BLaER1 treated with 17β-estradiol and CSF1 and Interleukin-3, amounts not matched to agents 10 nM and 100 nM (cell line): Measurements from ENCODE around the gene FOXN3.

Experiments used
- H3K27ac ChIP-seq, 11 experiments: shearing (Covaris generic); formaldehyde crosslinking; 2 replicates each; pipeline ENCODE4 v1.8.1; 2022
- H3K27me3 ChIP-seq, 11 experiments: shearing (Covaris generic); formaldehyde crosslinking; 2 replicates each; pipeline ENCODE4 v1.8.1; 2022
- H3K36me3 ChIP-seq, 11 experiments: shearing (Covaris generic); formaldehyde crosslinking; 2 replicates each; pipeline ENCODE4 v1.8.1; 2022
- H3K4me1 ChIP-seq, 10 experiments: shearing (Covaris generic); formaldehyde crosslinking; 2 replicates each; pipeline ENCODE4 v1.8.1; 2022
- H3K4me2 ChIP-seq, 11 experiments: shearing (Covaris generic); formaldehyde crosslinking; 2 replicates each; pipeline ENCODE4 v1.8.1; 2022
- H3K4me3 ChIP-seq, 10 experiments: shearing (Covaris generic); formaldehyde crosslinking; 2 replicates each; pipeline ENCODE4 v1.8.1; 2022
- H3K9ac ChIP-seq, 11 experiments: shearing (Covaris generic); formaldehyde crosslinking; 2 replicates each; pipeline ENCODE4 v1.8.1; 2022
- H3K9me3 ChIP-seq, 11 experiments: shearing (Covaris generic); formaldehyde crosslinking; replicated peaks in 1 of 11; 2 replicates each; pipeline ENCODE4 v1.8.1; 2022
- H4K20me1 ChIP-seq, 11 experiments: shearing (Covaris generic); formaldehyde crosslinking; 2 replicates each; pipeline ENCODE4 v1.8.1; 2022
- Cebpa-rat ChIP-seq, 11 experiments: shearing (Covaris generic); IDR thresholded peaks; 2 replicates each; pipeline ENCODE4 v1.8.1; 2022

Gene FOXN3, protein sequence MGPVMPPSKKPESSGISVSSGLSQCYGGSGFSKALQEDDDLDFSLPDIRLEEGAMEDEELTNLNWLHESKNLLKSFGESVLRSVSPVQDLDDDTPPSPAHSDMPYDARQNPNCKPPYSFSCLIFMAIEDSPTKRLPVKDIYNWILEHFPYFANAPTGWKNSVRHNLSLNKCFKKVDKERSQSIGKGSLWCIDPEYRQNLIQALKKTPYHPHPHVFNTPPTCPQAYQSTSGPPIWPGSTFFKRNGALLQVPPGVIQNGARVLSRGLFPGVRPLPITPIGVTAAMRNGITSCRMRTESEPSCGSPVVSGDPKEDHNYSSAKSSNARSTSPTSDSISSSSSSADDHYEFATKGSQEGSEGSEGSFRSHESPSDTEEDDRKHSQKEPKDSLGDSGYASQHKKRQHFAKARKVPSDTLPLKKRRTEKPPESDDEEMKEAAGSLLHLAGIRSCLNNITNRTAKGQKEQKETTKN

DNA sequence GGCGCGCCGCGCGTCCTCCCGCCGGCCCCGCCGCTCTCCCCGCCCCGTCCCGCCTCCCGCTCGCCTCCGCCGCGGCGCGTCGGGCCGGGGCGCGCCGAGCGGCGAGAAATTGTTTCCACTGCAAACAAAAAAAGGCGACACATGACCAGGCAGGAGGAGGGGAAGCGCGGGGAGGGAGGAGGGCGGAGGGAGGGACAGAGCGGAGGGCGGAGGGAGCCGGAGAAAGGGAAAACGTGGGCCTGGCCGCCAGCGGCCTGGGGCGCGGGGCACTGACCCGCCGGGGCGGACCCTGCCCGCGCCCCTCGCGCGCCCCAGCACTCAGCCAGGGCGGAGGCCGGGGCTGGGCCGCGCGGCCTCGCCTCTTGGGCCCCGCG lies at the start of gene FOXN3:
TSS of gene FOXN3 (minus strand) at position 143 of the 374 bp plus-strand sequence. CDS start 4,757 bp downstream, outside the sequence.
- Histone ChIP-seq H3K36me3 (peaks cover 6 to 27% (median 15%) of the 10 kb centered on the region in 11 experiments), H3K27me3 (no peaks in the 10 kb centered on the region), H4K20me1 (peaks cover 0 to 11% (median 0%) of the 10 kb centered on the region in 11 experiments; a peak in 7 of 22 replicates), H3K9ac (peak within 1 kb of the TSS; percentile 92 to 99 (median 95)), H3K27ac (peak within 1 kb of the TSS; percentile 89 to 98 (median 93)), H3K4me2 (peak within 1 kb of the TSS; percentile 88 to 98 (median 93)), H3K9me3 (peaks cover 0 to 6% (median 4%) of the 10 kb centered on the region in 11 experiments; a peak in 9 of 22 replicates), H3K4me3 (peak within 1 kb of the TSS; percentile 86 to 100 (median 97)), H3K4me1 (peaks cover 29 to 42% (median 39%) of the 10 kb centered on the region in 10 experiments)
- no peak for TF ChIP-seq Cebpa-rat (IDR thresholded peaks at IDR 0.05)

DNA sequence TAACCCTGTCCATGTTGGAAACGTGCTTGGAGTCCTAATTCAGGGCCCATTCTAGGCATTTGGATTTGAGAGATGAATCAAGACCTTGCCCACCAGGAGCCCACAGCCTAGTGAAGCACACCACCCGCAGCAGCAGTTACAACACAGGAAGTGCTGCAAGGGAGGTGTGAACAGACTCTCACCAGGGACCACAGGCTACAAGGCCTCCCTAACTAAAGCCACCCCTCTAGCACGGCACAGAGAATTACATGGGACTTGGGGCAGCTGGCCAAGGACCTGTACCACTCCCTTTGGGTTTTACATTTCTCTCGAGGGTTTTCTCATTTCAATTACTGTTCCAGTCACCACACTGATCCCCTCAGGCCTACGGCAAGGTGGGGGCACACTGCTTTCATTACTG lies 49.5 kb upstream of the FOXN3 start:
- TF ChIP-seq Cebpa-rat (IDR thresholded peaks at IDR 0.05), result no peak
- H3K27ac ChIP-seq, result peak overlapping the region in 8 of 11 experiments; percentile 10 to 55 (median 44); a peak in 14 of 22 replicates
- peaks cover 7 to 52% (median 25%) of the 10 kb centered on the region in 11 experiments; a peak in 19 of 22 replicates for H3K36me3 ChIP-seq
- peaks cover 26 to 44% (median 35%) of the 10 kb centered on the region in 11 experiments for H3K9me3 ChIP-seq
- H3K4me2 ChIP-seq, result peak overlapping the region; percentile 15 to 67 (median 51); a peak in 20 of 22 replicates
- no peak overlapping the region for H3K4me3 ChIP-seq
- H3K4me1 ChIP-seq, result peaks cover 33 to 70% (median 45%) of the 10 kb centered on the region in 10 experiments
- H4K20me1 ChIP-seq, result no peaks in the 10 kb centered on the region
- peak overlapping the region in 1 of 11 experiments; percentile 22; a peak in 1 of 22 replicates for H3K9ac ChIP-seq
- no peaks in the 10 kb centered on the region for H3K27me3 ChIP-seq

GRCh38 chr14:89465876-89466275 lies 48.8 kb upstream of the FOXN3 start:
- peaks cover 7 to 46% (median 21%) of the 10 kb centered on the region in 11 experiments; a peak in 19 of 22 replicates for H3K36me3 ChIP-seq
- H3K9me3 ChIP-seq, result peaks cover 26 to 44% (median 35%) of the 10 kb centered on the region in 11 experiments
- H3K27ac ChIP-seq, result peak overlapping the region in 5 of 11 experiments; percentile 10 to 52 (median 44); a peak in 3 of 22 replicates
- TF ChIP-seq Cebpa-rat (IDR thresholded peaks at IDR 0.05), result no peak
- no peaks in the 10 kb centered on the region for H4K20me1 ChIP-seq
- H3K27me3 ChIP-seq, result no peaks in the 10 kb centered on the region
- H3K4me1 ChIP-seq, result peaks cover 27 to 64% (median 40%) of the 10 kb centered on the region in 10 experiments
- H3K4me2 ChIP-seq, result peak overlapping the region in 5 of 11 experiments; percentile 27 to 67 (median 55); a peak in 7 of 22 replicates
- no peak overlapping the region for H3K9ac ChIP-seq
- no peak overlapping the region for H3K4me3 ChIP-seq

GRCh38 chr14:89461256-89461655 lies 44.2 kb upstream of the FOXN3 start:
- TF ChIP-seq Cebpa-rat (IDR thresholded peaks at IDR 0.05), result no peak
- H3K4me1 ChIP-seq, result peaks cover 2 to 48% (median 16%) of the 10 kb centered on the region in 10 experiments
- no peak overlapping the region for H3K9ac ChIP-seq
- peaks cover 11 to 44% (median 19%) of the 10 kb centered on the region in 11 experiments; a peak in 20 of 22 replicates for H3K36me3 ChIP-seq
- H3K4me3 ChIP-seq, result no peak overlapping the region
- peaks cover 23 to 35% (median 30%) of the 10 kb centered on the region in 11 experiments for H3K9me3 ChIP-seq
- H3K27me3 ChIP-seq, result no peaks in the 10 kb centered on the region
- no peak overlapping the region for H3K4me2 ChIP-seq
- H3K27ac ChIP-seq, result no peak overlapping the region
- H4K20me1 ChIP-seq, result no peaks in the 10 kb centered on the region

GRCh38 chr14:89458713-89459420 lies 41.8 kb upstream of the FOXN3 start:
- 0 out of 22 replicates have a peak overlapping the region, but pooled peaks of 1 of the 11 experiments have one; percentile 23 for H3K27ac ChIP-seq
- H4K20me1 ChIP-seq, result no peaks in the 10 kb centered on the region
- peaks cover 5 to 56% (median 18%) of the 10 kb centered on the region in 10 experiments; a peak in 16 of 20 replicates for H3K4me1 ChIP-seq
- no peak overlapping the region; a peak in 1 of 22 replicates for H3K9ac ChIP-seq
- no peaks in the 10 kb centered on the region for H3K27me3 ChIP-seq
- no peak overlapping the region for H3K4me3 ChIP-seq
- peak overlapping the region in 5 of 11 experiments; percentile 13 to 40 (median 27); a peak in 5 of 22 replicates for H3K4me2 ChIP-seq
- H3K36me3 ChIP-seq, result peaks cover 0 to 22% (median 5%) of the 10 kb centered on the region in 11 experiments; a peak in 12 of 22 replicates
- H3K9me3 ChIP-seq, result peaks cover 0 to 11% (median 7%) of the 10 kb centered on the region in 11 experiments; a peak in 19 of 22 replicates
- no peak for TF ChIP-seq Cebpa-rat (IDR thresholded peaks at IDR 0.05)

- Histone ChIP-seq H3K27ac (no peak overlapping the region), H3K36me3 (peaks cover 0 to 26% (median 5%) of the 10 kb centered on the region in 11 experiments; a peak in 9 of 22 replicates), H4K20me1 (no peaks in the 10 kb centered on the region), H3K27me3 (no peaks in the 10 kb centered on the region), H3K4me1 (peaks cover 16 to 57% (median 20%) of the 10 kb centered on the region in 10 experiments), H3K4me3 (no peak overlapping the region), H3K9me3 (no peaks in the 10 kb centered on the region; a peak in 2 of 22 replicates), H3K4me2 (no peak overlapping the region), H3K9ac (no peak overlapping the region)
- no peak for TF ChIP-seq Cebpa-rat (IDR thresholded peaks at IDR 0.05)
Observed at GRCh38 chr14:89457007-89457406, 40.0 kb upstream of the FOXN3 start.

GRCh38 chr14:89455412-89455811 lies 38.4 kb upstream of the FOXN3 start:
- Histone ChIP-seq H3K4me2 (no peak overlapping the region; a peak in 2 of 22 replicates), H4K20me1 (no peaks in the 10 kb centered on the region), H3K4me3 (no peak overlapping the region), H3K9me3 (peaks cover 0 to 4% (median 0%) of the 10 kb centered on the region in 11 experiments; a peak in 3 of 22 replicates), H3K27me3 (no peaks in the 10 kb centered on the region), H3K4me1 (peaks cover 16 to 71% (median 34%) of the 10 kb centered on the region in 10 experiments), H3K36me3 (peaks cover 0 to 21% (median 5%) of the 10 kb centered on the region in 11 experiments; a peak in 9 of 22 replicates), H3K9ac (no peak overlapping the region), H3K27ac (no peak overlapping the region)
- TF ChIP-seq Cebpa-rat (IDR thresholded peaks at IDR 0.05), result no peak

DNA sequence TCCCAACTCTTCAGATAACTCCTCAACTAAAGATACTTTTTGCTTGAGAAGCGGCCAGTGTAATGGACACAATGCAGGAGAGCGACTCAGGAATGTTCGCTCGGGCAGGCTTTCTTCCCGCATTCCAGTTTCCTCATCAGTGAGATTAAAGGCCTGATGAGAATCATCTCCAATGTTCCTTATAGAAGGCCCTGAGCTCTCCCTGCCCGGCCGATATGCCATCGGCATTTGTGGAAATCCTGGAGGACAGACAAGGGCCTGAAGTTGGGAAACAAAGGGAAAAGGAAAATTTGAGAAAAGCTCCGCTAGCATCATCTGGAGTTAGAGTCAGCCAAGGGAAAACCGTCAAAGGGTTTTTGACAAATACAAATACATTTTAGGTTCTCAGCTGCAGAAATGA lies 38.0 kb upstream of the FOXN3 start:
- H3K27ac ChIP-seq, result no peak overlapping the region
- peaks cover 0 to 21% (median 3%) of the 10 kb centered on the region in 11 experiments; a peak in 8 of 22 replicates for H3K36me3 ChIP-seq
- no peak for TF ChIP-seq Cebpa-rat (IDR thresholded peaks at IDR 0.05)
- H3K4me3 ChIP-seq, result no peak overlapping the region
- H3K4me1 ChIP-seq, result peaks cover 15 to 74% (median 38%) of the 10 kb centered on the region in 10 experiments
- H3K9ac ChIP-seq, result no peak overlapping the region
- peaks cover 0 to 4% (median 0%) of the 10 kb centered on the region in 11 experiments; a peak in 3 of 22 replicates for H3K9me3 ChIP-seq
- no peaks in the 10 kb centered on the region for H4K20me1 ChIP-seq
- H3K27me3 ChIP-seq, result no peaks in the 10 kb centered on the region
- no peak overlapping the region for H3K4me2 ChIP-seq
